Activated CD4-positive, alpha-beta T cell treated with anti-CD3 and anti-CD28 coated beads, Interleukin-2, amount 10 ng/mL, durations not matched to agents 24 days and 14 days (primary cell): ENCODE measurements around the gene DLK2. TPM values are rescaled to one million over a fixed set of nuclear protein-coding genes. Genes with fewer than 3 reads are reported as not detected.
"Not testable (repeated sequence)": the region's sequence is repeated elsewhere in the genome, so short reads cannot be mapped to it uniquely, and the experiment has no call there.

Experiments
- DNase-seq: peaks from one replicate; pipeline ENCODE4 v3.0.0; 2022
- H3K27ac Mint-ChIP-seq: one replicate; pipeline ENCODE4 v1.8.0; 2022; ENCODE audit warnings: mild to moderate bottlenecking, mixed read lengths
- H3K27me3 Mint-ChIP-seq: one replicate; pipeline ENCODE4 v1.8.0; 2022; ENCODE audit warnings: mixed read lengths
- H3K36me3 Mint-ChIP-seq: one replicate; pipeline ENCODE4 v1.8.0; 2022; ENCODE audit warnings: low read depth, mild to moderate bottlenecking, mixed read lengths
- H3K4me1 Mint-ChIP-seq: one replicate; pipeline ENCODE4 v1.8.0; 2021; ENCODE audit warnings: mixed read lengths
- H3K4me3 Mint-ChIP-seq: one replicate; pipeline ENCODE4 v1.8.0; 2022; ENCODE audit warnings: mild to moderate bottlenecking, moderate library complexity, mixed read lengths
- H3K9me3 Mint-ChIP-seq: one replicate; pipeline ENCODE4 v1.8.0; 2021; ENCODE audit warnings: mixed read lengths
- intact Hi-C: fragments of 100-400 bp; cut with micrococcal nuclease; formaldehyde crosslinking; loops from one replicate; pipeline ENCODE4 v1.15.1; 2023
- total RNA-seq: library from RNA; stranded (reverse); gene quantifications from 2 replicates; pipeline ENCODE4 v1.2.3, GENCODE V29; 2022

The DLK2 gene
- total RNA-seq, result 1.6 and 2.0 TPM in 2 replicates

GRCh38 chr6:43455531-43456428, at the start of gene DLK2:
Gene DLK2, minus strand, starts transcription at chr6:43455548. Its CDS starts 723 bp downstream, at chr6:43454825.
- Mint-ChIP-seq H3K4me1 (peaks cover 15% of the 10 kb centered on the region), H3K36me3 (peaks cover 16% of the 10 kb centered on the region), H3K27me3 (peaks cover 35% of the 10 kb centered on the region), H3K27ac (peak within 1 kb of the TSS; percentile 68), H3K9me3 (no peaks in the 10 kb centered on the region), H3K4me3 (peak within 1 kb of the TSS; percentile 89)
- peak; percentile 81 for DNase-seq
- intact Hi-C loops, result no loop called here

- H3K27ac Mint-ChIP-seq, result peak overlapping the region; percentile 3
These were observed 48.1 kb upstream of the DLK2 start for GRCh38 chr6:43503443-43503842.

GRCh38 chr6:43502666-43503065, 47.3 kb upstream of the DLK2 start:
- intact Hi-C loops, result no loop called here
- Mint-ChIP-seq H3K36me3 (peaks cover 37% of the 10 kb centered on the region), H3K27ac (no peak overlapping the region), H3K4me1 (no peaks in the 10 kb centered on the region), H3K27me3 (peaks cover 2% of the 10 kb centered on the region), H3K9me3 (no peaks in the 10 kb centered on the region), H3K4me3 (no peak overlapping the region)
- no peak for DNase-seq

More at GRCh38 chr6:43503443-43503842, 48.1 kb upstream of the DLK2 start:
- H3K27me3 Mint-ChIP-seq, result peaks cover 10% of the 10 kb centered on the region
- no peak overlapping the region for H3K4me3 Mint-ChIP-seq
- H3K9me3 Mint-ChIP-seq, result no peaks in the 10 kb centered on the region
- intact Hi-C loops, result no loop called here
- no peak for DNase-seq
- peaks cover under 1% of the 10 kb centered on the region for H3K4me1 Mint-ChIP-seq
- peaks cover 37% of the 10 kb centered on the region for H3K36me3 Mint-ChIP-seq

GRCh38 chr6:43500921-43501320, 45.6 kb upstream of the DLK2 start:
- no peaks in the 10 kb centered on the region for H3K4me1 Mint-ChIP-seq
- no peak overlapping the region for H3K27ac Mint-ChIP-seq
- no peak overlapping the region for H3K4me3 Mint-ChIP-seq
- no peaks in the 10 kb centered on the region for H3K9me3 Mint-ChIP-seq
- no peak for DNase-seq
- no peaks in the 10 kb centered on the region for H3K27me3 Mint-ChIP-seq
- H3K36me3 Mint-ChIP-seq, result peaks cover 31% of the 10 kb centered on the region
- intact Hi-C loops, result no loop called here

- H3K36me3 Mint-ChIP-seq, result peaks cover 27% of the 10 kb centered on the region
- intact Hi-C loops, result no loop called here
- H3K27ac Mint-ChIP-seq, result no peak overlapping the region
These were observed 43.9 kb upstream of the DLK2 start for GRCh38 chr6:43499028-43499815.

GRCh38 chr6:43498291-43498690, 42.9 kb upstream of the DLK2 start:
- H3K4me3 Mint-ChIP-seq, H3K27me3 Mint-ChIP-seq, DNase-seq, H3K9me3 Mint-ChIP-seq, intact Hi-C loops, H3K27ac Mint-ChIP-seq: not testable (repeated sequence)
- Mint-ChIP-seq H3K36me3 (peaks cover 23% of the 10 kb centered on the region), H3K4me1 (peaks cover 10% of the 10 kb centered on the region)

More at GRCh38 chr6:43499028-43499815, 43.9 kb upstream of the DLK2 start:
- H3K27me3 Mint-ChIP-seq, result no peaks in the 10 kb centered on the region
- peaks cover 8% of the 10 kb centered on the region for H3K4me1 Mint-ChIP-seq
- no peak for DNase-seq
- H3K4me3 Mint-ChIP-seq, result no peak overlapping the region
- H3K9me3 Mint-ChIP-seq, result no peaks in the 10 kb centered on the region

- H3K36me3 Mint-ChIP-seq, result peaks cover 21% of the 10 kb centered on the region
- no peak overlapping the region for H3K4me3 Mint-ChIP-seq
- H3K27ac Mint-ChIP-seq, result no peak overlapping the region
- H3K27me3 Mint-ChIP-seq, result no peaks in the 10 kb centered on the region
- intact Hi-C loops, result no loop called here
- H3K9me3 Mint-ChIP-seq, result no peaks in the 10 kb centered on the region
- H3K4me1 Mint-ChIP-seq, result peaks cover 13% of the 10 kb centered on the region
- DNase-seq, result no peak
These were observed 42.3 kb upstream of the DLK2 start for GRCh38 chr6:43497689-43498088.

GRCh38 chr6:43497129-43497396, 41.7 kb upstream of the DLK2 start:
- Mint-ChIP-seq H3K27ac (no peak overlapping the region), H3K27me3 (no peaks in the 10 kb centered on the region), H3K9me3 (no peaks in the 10 kb centered on the region), H3K36me3 (peaks cover 17% of the 10 kb centered on the region), H3K4me3 (no peak overlapping the region), H3K4me1 (peaks cover 13% of the 10 kb centered on the region)
- intact Hi-C loops, result no loop called here
- no peak for DNase-seq

GRCh38 chr6:43496370-43497128, 41.2 kb upstream of the DLK2 start:
- Mint-ChIP-seq H3K9me3 (no peaks in the 10 kb centered on the region), H3K4me3 (no peak overlapping the region), H3K4me1 (peaks cover 13% of the 10 kb centered on the region), H3K27me3 (no peaks in the 10 kb centered on the region), H3K36me3 (peaks cover 12% of the 10 kb centered on the region), H3K27ac (no peak overlapping the region)
- intact Hi-C loops, result no loop called here
- DNase-seq, result peak; percentile 69

GRCh38 chr6:43495409-43495941, 40.1 kb upstream of the DLK2 start:
- Mint-ChIP-seq H3K36me3 (peaks cover 7% of the 10 kb centered on the region), H3K4me3 (no peak overlapping the region), H3K9me3 (no peaks in the 10 kb centered on the region), H3K27ac (peak overlapping the region; percentile 43), H3K27me3 (no peaks in the 10 kb centered on the region), H3K4me1 (peaks cover 13% of the 10 kb centered on the region)
- intact Hi-C loops, result no loop called here
- DNase-seq, result peak; percentile 68

- Mint-ChIP-seq H3K4me1 (peaks cover 16% of the 10 kb centered on the region), H3K27me3 (no peaks in the 10 kb centered on the region), H3K9me3 (no peaks in the 10 kb centered on the region), H3K36me3 (peaks cover 7% of the 10 kb centered on the region), H3K4me3 (no peak overlapping the region), H3K27ac (no peak overlapping the region)
- no peak for DNase-seq
- intact Hi-C loops, result no loop called here
These were observed 39.4 kb upstream of the DLK2 start for GRCh38 chr6:43494766-43495165.

GRCh38 chr6:43494321-43494720, 39.0 kb upstream of the DLK2 start:
- peaks cover 16% of the 10 kb centered on the region for H3K4me1 Mint-ChIP-seq
- H3K9me3 Mint-ChIP-seq, result no peaks in the 10 kb centered on the region
- peaks cover 5% of the 10 kb centered on the region for H3K36me3 Mint-ChIP-seq
- intact Hi-C loops, result no loop called here
- H3K27ac Mint-ChIP-seq, result no peak overlapping the region
- DNase-seq, result no peak
- H3K4me3 Mint-ChIP-seq, result no peak overlapping the region
- H3K27me3 Mint-ChIP-seq, result no peaks in the 10 kb centered on the region

GRCh38 chr6:43493833-43494232, 38.5 kb upstream of the DLK2 start:
- intact Hi-C loops, result no loop called here
- H3K27me3 Mint-ChIP-seq, result no peaks in the 10 kb centered on the region
- H3K9me3 Mint-ChIP-seq, result no peaks in the 10 kb centered on the region
- no peak for DNase-seq
- H3K36me3 Mint-ChIP-seq, result peaks cover 3% of the 10 kb centered on the region
- no peak overlapping the region for H3K4me3 Mint-ChIP-seq
- peaks cover 16% of the 10 kb centered on the region for H3K4me1 Mint-ChIP-seq
- H3K27ac Mint-ChIP-seq, result no peak overlapping the region
